HPDE6-E6E7 (cell line): ENCODE results near the gene SHISAL1.
"Not testable (repeated sequence)": the region's sequence is repeated elsewhere in the genome, so short reads cannot be mapped to it uniquely, and the experiment has no call there.

ENCODE experiments used
- DNase-seq: peaks from one replicate; pipeline ENCODE4 v3.0.0; 2011; ENCODE audit warnings: missing footprints; ENCODE audit errors: extremely low spot score

SHISAL1 gene

GRCh38 chr22:44302363-44302762, 10.4 kb downstream of the SHISAL1 start:
- not testable (repeated sequence) for DNase-seq

- DNase-seq = no peak
These were observed 11.7 kb downstream of the SHISAL1 start for GRCh38 chr22:44301039-44301438.

DNA sequence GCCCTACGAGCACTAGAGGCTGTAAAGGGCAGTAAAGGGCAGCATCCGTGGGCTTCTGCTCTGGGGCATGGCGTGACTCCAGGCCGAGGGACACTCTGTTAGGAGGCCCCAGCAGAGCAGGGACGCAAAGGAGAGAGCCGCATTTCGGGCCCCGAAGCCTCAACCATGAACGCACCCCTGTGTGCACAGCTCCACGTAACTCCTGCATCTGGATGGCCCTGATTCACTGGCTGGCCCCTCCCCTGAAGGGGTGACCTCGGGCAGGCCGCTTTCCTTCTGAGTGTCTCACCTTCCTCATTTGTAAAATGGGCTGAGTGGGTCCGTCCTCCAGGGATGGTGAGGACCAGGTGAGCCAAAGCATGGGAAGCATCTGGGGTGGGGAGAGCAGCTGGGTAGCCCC, 13.6 kb downstream of the SHISAL1 start:
- no peak for DNase-seq

- no peak for DNase-seq
These were observed 14.2 kb downstream of the SHISAL1 start for GRCh38 chr22:44298406-44299091.

- DNase-seq = no peak
These were observed 15.2 kb downstream of the SHISAL1 start for GRCh38 chr22:44297470-44298061.

DNA sequence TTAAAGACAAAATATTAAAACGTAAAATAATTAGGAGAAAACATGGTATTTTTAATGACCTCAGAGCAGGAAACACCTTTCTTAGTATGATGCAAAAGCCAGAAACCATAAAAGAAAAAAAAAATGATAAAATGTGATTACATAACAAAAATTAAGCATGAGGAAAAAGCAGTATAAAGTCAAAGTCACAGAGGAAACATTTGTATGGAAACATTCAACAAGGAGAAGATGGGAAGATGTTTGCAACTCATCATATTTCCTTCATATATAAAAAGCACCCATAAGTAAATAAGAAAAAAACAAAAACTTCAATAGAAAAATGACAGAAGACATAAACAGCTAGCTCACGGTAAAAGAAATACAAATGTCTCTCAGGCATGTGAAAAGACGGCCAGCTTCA, 17.3 kb downstream of the SHISAL1 start:
- DNase-seq = no peak

GRCh38 chr22:44293876-44294275, 18.9 kb downstream of the SHISAL1 start:
- no peak for DNase-seq

DNA sequence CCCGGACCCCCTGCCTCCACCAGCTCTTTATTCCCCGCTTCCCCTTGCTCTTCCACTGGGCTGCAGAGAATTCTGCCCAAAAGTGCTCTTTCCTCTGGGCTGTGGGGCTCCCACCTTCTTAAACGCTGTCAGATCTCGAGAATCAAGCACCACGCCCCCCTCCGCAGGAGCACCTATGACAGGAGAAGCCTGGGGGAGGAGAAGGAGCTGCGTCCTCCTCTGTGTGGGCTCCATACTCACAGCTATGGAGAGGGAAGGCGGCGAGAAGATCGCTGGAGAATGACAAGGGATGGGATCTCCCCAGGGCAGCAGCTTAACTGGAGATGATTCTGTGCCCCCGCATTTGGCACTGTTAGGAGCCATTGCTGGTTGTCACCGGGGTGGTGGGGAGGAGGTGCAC, 19.7 kb downstream of the SHISAL1 start:
- DNase-seq = no peak

DNA sequence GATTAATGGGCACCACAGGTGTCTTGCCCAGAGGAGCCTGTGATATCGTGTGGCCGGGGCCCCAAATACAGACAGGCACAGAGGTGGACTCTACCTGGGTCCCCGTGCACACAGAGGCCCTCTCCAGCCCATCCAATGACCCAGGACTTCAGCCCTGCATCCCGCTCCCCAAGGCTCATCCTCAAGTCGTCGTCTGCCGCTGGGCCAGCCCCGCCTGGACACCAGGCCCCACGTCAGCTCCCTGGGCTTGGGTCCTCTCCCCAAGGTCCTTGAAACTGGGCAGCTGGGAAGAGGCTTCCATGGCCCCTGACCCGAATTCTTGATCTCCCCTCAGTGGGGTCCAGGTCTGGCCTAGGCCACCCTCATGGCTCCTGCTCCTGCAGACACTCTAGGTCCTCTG, 20.2 kb downstream of the SHISAL1 start:
- DNase-seq = no peak

GRCh38 chr22:44291674-44292360, 20.9 kb downstream of the SHISAL1 start:
- no peak for DNase-seq

GRCh38 chr22:44291265-44291664, 21.5 kb downstream of the SHISAL1 start:
- DNase-seq = no peak

DNA sequence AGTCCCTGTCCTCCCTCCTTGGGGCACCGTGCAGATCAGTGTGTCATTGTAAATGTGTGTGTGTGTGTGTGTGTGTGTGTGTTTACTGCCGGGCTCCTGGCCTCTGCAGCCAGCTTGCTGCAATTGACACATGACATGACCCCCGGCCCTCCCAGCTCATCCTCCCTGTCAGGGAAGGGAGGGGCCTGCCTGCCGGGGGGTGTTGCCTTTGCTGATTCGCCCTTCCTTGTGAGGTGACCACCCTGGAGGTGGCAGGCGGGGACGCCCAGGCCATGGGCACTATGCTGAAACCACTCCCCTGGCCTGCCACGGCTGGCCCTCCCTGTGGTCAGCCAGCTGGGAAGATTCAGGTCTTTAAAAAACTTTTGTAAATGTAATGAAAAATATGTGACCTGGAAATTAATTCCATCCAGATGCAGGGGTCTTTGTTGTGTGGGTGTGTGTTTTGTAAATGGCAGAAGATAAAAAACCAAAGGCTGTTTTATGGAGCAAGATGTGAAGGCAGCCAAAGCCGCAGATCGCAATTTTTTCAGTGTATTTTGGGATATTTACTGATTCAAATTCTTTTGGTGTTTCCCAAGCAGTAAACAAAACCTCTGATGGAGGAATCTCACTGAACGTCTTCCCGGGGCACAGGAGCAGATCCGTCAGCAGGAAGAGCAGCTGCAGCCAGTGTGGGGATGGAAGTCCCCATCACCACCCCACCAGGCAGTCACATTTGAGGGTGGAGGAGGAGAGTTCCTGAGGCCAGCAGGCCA, 23.2 kb downstream of the SHISAL1 start:
- no peak for DNase-seq

- DNase-seq = no peak
These were observed 23.8 kb downstream of the SHISAL1 start for GRCh38 chr22:44288913-44289312.

GRCh38 chr22:44287741-44288140, 25.0 kb downstream of the SHISAL1 start:
- DNase-seq = no peak

- no peak for DNase-seq
These were observed 25.5 kb downstream of the SHISAL1 start for GRCh38 chr22:44287121-44287693.

DNA sequence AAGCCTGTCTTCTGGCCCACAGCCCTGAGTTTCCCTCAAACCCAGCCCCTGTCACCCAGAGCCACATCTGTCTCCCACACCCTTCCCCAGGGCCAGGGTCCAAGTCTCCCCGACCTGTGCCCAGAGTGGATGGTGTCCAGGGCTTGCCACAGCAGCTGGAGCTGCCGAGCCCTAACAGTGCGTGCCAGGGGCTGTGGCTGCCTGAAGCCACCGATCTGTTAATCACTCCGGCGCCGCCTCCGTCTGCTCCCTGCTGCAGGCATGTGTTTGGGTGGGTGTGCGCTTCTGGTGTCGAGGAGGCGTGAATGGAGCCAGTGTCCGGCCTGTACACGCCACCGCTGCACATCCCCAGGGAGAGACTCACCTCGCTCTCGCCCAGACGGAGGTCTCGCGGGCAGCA, 26.1 kb downstream of the SHISAL1 start:
- no peak for DNase-seq

DNA sequence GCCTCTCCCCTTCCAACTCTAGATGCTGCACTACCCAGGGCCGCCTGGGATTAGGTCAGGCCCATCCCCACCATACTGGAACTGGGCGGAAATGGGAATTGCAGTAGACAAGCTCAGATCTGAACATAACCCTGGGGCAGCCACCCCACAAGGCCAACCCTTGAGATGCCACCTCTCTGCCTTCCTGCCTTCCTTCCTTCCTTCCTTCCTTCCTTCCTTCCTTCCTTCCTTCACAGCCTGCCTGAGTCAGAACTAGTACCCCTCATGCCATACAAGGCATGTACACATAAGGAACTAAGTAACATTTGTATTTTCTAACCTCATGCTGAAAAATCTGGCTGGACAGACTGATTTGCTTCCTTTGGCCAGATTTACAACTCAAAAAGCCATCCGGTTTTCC, 28.0 kb downstream of the SHISAL1 start:
- DNase-seq = no peak

DNA sequence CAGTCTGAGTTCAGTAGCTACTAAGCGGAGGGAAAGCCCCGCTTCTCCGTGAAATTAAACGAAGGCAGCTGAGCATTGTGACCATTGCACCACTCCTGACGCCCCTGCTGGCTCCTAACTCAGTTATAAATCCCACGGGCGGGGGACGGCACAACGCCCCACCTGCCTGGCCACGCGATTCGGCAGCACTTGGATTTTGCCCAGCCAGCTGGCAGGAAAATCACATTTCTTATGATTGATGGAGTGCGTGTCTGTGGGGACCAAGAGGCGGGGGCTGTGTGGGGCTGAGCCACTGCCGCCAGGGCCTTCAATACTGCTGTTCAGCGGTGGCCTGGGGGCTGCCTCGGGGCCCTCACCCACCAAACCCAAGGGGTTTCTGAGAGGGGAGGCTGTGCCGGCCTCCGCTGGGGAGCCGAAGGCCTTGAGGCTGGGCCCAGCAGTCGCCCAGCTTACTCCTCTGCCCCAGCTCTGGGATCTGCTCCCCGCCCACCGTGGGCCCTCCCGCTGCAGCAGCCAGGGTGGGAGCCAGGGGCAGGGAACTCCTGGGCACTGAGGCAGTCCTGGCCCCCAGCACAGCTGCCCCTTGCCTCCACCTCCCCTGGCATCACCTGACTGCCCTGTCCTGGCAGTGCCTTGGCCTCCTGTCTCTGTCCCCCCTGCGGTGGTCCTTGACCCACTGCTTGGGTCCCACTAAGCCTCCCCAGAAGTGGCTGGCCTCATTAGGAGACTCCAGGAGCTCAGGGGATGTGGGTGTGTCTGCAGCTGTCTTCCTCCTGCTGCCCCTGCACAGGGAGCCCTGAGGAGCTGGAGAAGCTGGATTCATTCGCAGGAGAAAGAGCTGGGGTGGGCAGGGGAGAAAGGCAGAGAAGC, 30.7 kb downstream of the SHISAL1 start:
- DNase-seq = no peak

- no peak for DNase-seq
These were observed 32.0 kb downstream of the SHISAL1 start for GRCh38 chr22:44280665-44281188.

- DNase-seq = no peak
These were observed 33.7 kb downstream of the SHISAL1 start for GRCh38 chr22:44279069-44279360.
